Suprapubic skin (tissue), 4 donors: ENCODE measurements around the gene CYTH1. TPM values are rescaled to one million over a fixed set of nuclear protein-coding genes. Genes with fewer than 3 reads are reported as not detected.

Experiments used
- DNase-seq, 2 donors: peaks; one replicate each; pipeline ENCODE4 v3.0.0-alpha.2; 2019; ENCODE audit warnings: low spot score in 2 of 2
- H3K27ac ChIP-seq: fragments of 200-600 bp; sonication (generic); one replicate; pipeline ENCODE4 v1.5.1; 2019
- H3K27me3 ChIP-seq: fragments of 200-600 bp; sonication (generic); one replicate; pipeline ENCODE4 v1.5.1; 2019
- H3K36me3 ChIP-seq: fragments of 200-600 bp; sonication (generic); one replicate; pipeline ENCODE4 v1.5.1; 2019
- H3K4me1 ChIP-seq: fragments of 200-600 bp; sonication (generic); one replicate; pipeline ENCODE4 v1.5.1; 2019
- H3K4me3 ChIP-seq: fragments of 200-600 bp; sonication (generic); one replicate; pipeline ENCODE4 v1.5.1; 2019; ENCODE audit warnings: mild to moderate bottlenecking
- H3K9me3 ChIP-seq: fragments of 200-600 bp; sonication (generic); one replicate; pipeline ENCODE4 v1.5.1; 2019
- CTCF ChIP-seq, 2 donors: fragments of 200-600 bp in 1 of 2; fragments of 450-650 bp in 1 of 2; sonication (generic) in 1 of 2; IDR thresholded peaks; one replicate each; pipeline ENCODE4 v1.5.1; 2016 to 2019; ENCODE audit warnings: antibody characterized with exemption in 2 of 2, mild to moderate bottlenecking in 1 of 2, moderate library complexity in 1 of 2
- EP300 ChIP-seq: sonication (generic); formaldehyde crosslinking; IDR thresholded peaks from one replicate; pipeline ENCODE4 v1.6.1; 2017; ENCODE audit warnings: antibody characterized with exemption
- POLR2A ChIP-seq, 2 donors: fragments of 450-650 bp; IDR thresholded peaks; one replicate each; pipeline ENCODE4 v1.6.1; 2017; ENCODE audit warnings: antibody characterized with exemption in 2 of 2, mild to moderate bottlenecking in 2 of 2, moderate library complexity in 2 of 2
- POLR2AphosphoS5 ChIP-seq, 3 donors: sonication (generic); formaldehyde crosslinking; IDR thresholded peaks; one replicate each; pipeline ENCODE4 v1.6.1; 2017; ENCODE audit warnings: antibody characterized with exemption in 3 of 3
- WGBS: methylation state at CpG from one replicate; pipeline ENCODE4 v1.1.5; 2018; 5-methylcytosine and 5-hydroxymethylcytosine counted together
- total RNA-seq, 4 donors: library from RNA; depleted of rRNA; stranded (reverse); fragments of >200 nt; gene quantifications; one replicate each; pipeline ENCODE4 v1.1.0, GENCODE V29; 2016

The CYTH1 gene
- total RNA-seq, 4 donors from 2014 or later = 57.6 to 88.6 (median 74.9) TPM

- Histone ChIP-seq H3K4me3 (peak overlapping the region; percentile 48), H3K36me3 (no peaks in the 10 kb centered on the region), H3K27me3 (no peaks in the 10 kb centered on the region), H3K9me3 (no peaks in the 10 kb centered on the region), H3K4me1 (peaks cover 61% of the 10 kb centered on the region), H3K27ac (peak overlapping the region; percentile 63)
- peak; percentile 82 to 90 for DNase-seq
- TF ChIP-seq CTCF (IDR thresholded peaks at IDR 0.05) (no peak), POLR2AphosphoS5 (IDR thresholded peaks at IDR 0.05) (peak in 2 of 3 donors; percentile 40 to 63)
- WGBS = 15% methylated on average over 19 of the region's 19 CpGs
These were observed 65.2 kb downstream of the CYTH1 start for GRCh38 chr17:78716814-78717393.

- no peaks in the 10 kb centered on the region for H3K27me3 ChIP-seq
- H3K27ac ChIP-seq = no peak overlapping the region
- H3K9me3 ChIP-seq = no peaks in the 10 kb centered on the region
- peaks cover 57% of the 10 kb centered on the region for H3K4me1 ChIP-seq
- TF ChIP-seq EP300 (no peak), POLR2A (IDR thresholded peaks at IDR 0.05) (no peak), CTCF (IDR thresholded peaks at IDR 0.05) (no peak), POLR2AphosphoS5 (IDR thresholded peaks at IDR 0.05) (no peak)
- H3K4me3 ChIP-seq = peak overlapping the region; percentile 48
- DNase-seq = no peak
- no peaks in the 10 kb centered on the region for H3K36me3 ChIP-seq
- 44% methylated on average over 1 of the region's 1 CpG for WGBS
These were observed 65.8 kb downstream of the CYTH1 start for GRCh38 chr17:78716292-78716691.

- Histone ChIP-seq H3K27ac (no peak overlapping the region), H3K9me3 (no peaks in the 10 kb centered on the region), H3K36me3 (no peaks in the 10 kb centered on the region), H3K27me3 (no peaks in the 10 kb centered on the region), H3K4me1 (peaks cover 57% of the 10 kb centered on the region), H3K4me3 (no peak overlapping the region)
- TF ChIP-seq CTCF (IDR thresholded peaks at IDR 0.05) (no peak), POLR2AphosphoS5 (IDR thresholded peaks at IDR 0.05) (no peak), POLR2A (IDR thresholded peaks at IDR 0.05) (no peak), EP300 (no peak)
- no peak for DNase-seq
- 69% methylated on average over 1 of the region's 1 CpG for WGBS
These were observed 66.2 kb downstream of the CYTH1 start for GRCh38 chr17:78715876-78716275.

GRCh38 chr17:78715000-78715771 is 66.9 kb downstream of the CYTH1 start:
- no peaks in the 10 kb centered on the region for H3K9me3 ChIP-seq
- H3K27me3 ChIP-seq = no peaks in the 10 kb centered on the region
- H3K36me3 ChIP-seq = no peaks in the 10 kb centered on the region
- TF ChIP-seq POLR2A (IDR thresholded peaks at IDR 0.05) = no peak
- no peak for TF ChIP-seq EP300
- no peak for TF ChIP-seq POLR2AphosphoS5 (IDR thresholded peaks at IDR 0.05)
- TF ChIP-seq CTCF (IDR thresholded peaks at IDR 0.05) = no peak
- DNase-seq = no peak
- 67% methylated on average over 14 of the region's 14 CpGs for WGBS
- H3K27ac ChIP-seq = no peak overlapping the region
- H3K4me3 ChIP-seq = no peak overlapping the region
- peaks cover 61% of the 10 kb centered on the region for H3K4me1 ChIP-seq

GRCh38 chr17:78714534-78714933 is 67.5 kb downstream of the CYTH1 start:
- 88% methylated on average over 4 of the region's 4 CpGs for whole genome bisulfite sequencing
- DNase-seq = no peak
- peaks cover 61% of the 10 kb centered on the region for H3K4me1 ChIP-seq
- no peaks in the 10 kb centered on the region for H3K36me3 ChIP-seq
- no peak overlapping the region for H3K4me3 ChIP-seq
- no peaks in the 10 kb centered on the region for H3K27me3 ChIP-seq
- no peak overlapping the region for H3K27ac ChIP-seq
- TF ChIP-seq POLR2A (IDR thresholded peaks at IDR 0.05) (no peak), EP300 (no peak), POLR2AphosphoS5 (IDR thresholded peaks at IDR 0.05) (no peak), CTCF (IDR thresholded peaks at IDR 0.05) (no peak)
- H3K9me3 ChIP-seq = no peaks in the 10 kb centered on the region
